ENCODE measurements around the gene VGLL4.
"Not testable (repeated sequence)": the region's sequence is repeated elsewhere in the genome, so short reads cannot be mapped to it uniquely, and the experiment has no call there.

The VGLL4 gene

GRCh38 chr3:11604139-11604892 is 39.4 kb downstream of the VGLL4 start:
- DNase-seq = no peak

GRCh38 chr3:11603628-11604027 is 40.1 kb downstream of the VGLL4 start:
- DNase-seq = no peak

- no peak for DNase-seq
Measured at GRCh38 chr3:11602886-11603527, 40.7 kb downstream of the VGLL4 start.

GRCh38 chr3:11602239-11602840 is 41.4 kb downstream of the VGLL4 start:
- no peak for DNase-seq

DNA sequence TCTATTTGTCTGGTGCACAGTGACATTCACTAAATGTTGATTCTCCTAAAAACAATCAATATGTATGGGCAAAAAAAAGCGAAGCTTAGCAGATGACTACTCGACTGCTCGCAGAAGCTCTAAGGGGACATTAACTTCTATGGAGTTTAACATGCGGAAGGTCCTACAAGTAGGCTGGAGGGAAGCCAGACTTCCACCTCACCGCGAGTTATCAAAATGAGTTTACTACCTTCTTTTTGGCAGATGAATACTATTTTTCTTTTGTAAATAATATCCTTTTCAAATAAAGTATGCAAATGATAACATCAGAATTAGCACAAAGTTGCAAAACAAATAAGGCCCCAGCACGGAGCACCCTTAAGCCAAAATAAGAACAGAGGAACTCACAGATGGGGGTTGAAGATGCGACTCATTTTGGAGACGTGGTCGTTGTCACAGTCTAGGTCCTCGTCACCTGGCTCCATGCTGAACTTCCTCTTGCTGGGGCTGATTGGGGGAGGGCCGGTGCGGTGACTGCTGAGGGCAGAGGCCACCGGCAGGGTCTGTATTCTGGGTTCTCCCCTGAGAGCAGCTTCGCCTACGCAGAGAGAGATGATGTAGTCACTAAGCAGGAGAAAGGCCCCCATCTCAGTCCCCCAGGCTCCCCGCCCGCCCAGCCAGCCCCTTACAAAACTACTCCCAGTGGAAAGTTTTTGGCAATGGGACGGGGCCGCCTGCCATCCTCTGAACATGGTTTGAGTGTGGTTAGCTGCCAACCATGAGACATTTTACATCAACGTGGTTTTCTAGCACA is 42.1 kb downstream of the VGLL4 start:
- DNase-seq = peak; percentile 61

GRCh38 chr3:11600501-11601282 is 43.0 kb downstream of the VGLL4 start:
- no peak for DNase-seq

GRCh38 chr3:11596387-11596786 is 47.3 kb downstream of the VGLL4 start:
- no peak for DNase-seq

DNA sequence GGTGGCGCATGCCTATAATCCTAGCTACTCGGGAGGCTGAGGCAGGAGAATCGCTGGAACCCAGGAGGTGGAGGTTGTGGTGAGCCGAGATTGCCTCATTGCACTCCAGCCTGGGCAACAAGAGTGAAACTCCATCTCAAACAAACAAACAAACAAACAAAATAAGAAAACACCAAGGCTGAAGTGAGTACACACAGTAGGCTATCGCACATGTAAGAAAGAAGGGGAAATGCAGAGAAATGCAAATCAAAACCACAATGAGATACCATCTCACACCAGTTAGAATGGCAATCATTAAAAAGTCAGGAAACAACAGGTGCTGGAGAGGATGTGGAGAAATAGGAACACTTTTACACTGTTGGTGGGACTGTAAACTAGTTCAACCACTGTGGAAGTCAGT is 48.7 kb downstream of the VGLL4 start:
- DNase-seq = not testable (repeated sequence)

DNA sequence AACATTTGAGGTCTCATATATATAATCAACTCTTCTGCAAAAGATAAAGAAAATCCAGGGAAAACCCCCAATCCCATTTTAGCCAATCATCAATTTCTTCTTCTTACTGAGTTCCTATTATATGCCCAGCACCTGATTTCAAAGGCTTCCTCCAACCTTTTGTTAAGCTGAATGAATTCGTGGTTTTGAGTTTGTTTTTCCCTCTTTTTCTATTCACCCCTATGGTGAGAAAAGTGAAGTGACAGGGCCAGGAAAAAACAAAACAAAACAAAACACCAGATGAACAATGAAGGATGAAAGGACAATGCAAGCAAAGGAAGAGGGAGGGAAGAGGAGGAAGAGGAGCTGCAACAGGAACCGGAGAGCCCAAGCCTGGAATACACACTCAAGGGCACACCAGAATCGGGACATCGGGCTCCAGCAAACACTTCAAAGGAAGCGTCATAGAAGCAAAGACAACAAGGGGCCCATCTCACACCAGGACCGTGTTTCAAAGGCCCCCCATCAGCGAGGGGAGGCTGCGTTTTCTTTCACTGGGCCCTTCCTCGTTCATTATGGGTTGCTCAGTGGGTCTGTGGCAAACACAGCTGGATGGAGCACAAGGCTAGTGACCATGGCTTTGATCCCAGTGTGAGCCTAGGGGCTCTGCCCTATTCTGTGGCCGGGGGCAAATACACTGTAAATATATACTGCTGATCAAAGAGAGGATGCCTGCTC is 50.2 kb downstream of the VGLL4 start:
- no peak for DNase-seq

DNA sequence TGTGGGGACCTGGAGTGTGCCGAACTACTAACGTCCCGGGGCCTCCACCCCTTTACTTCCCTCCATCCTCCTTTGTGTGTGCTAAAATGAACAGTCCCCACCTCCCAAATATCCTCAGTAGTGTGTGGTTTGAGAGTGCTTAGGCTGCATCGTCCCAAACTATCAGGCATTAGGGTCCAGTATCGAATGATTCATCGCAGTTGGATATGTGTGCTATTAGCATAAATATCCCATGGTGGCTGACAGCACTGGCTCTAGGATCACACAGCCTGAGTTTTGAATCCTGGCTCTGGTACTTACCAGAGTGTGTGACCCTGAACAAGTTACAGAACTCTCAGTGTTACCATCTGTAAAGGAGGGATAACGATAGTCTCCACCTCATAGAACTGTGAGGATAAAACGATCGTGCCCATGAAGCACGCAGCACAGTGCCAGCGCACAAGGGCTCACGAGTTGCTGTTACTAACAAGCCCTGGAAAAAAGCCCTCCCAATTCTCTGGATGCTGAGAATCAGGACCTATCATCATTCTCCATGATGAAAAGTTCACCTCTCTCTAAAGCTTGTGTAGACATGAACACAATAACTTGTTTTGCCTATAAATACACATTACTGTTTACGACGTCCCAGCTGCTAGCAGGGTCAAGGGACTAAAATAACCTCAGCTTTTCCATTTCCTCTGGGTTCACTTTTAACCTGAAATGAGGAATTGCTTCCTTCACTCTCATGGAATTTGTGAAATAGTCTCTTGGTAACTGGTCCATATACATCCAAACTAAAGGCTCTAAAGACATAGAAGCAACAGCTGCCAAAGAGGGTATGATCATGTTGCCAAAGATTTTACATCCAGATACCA is 51.0 kb downstream of the VGLL4 start:
- no peak for DNase-seq

DNA sequence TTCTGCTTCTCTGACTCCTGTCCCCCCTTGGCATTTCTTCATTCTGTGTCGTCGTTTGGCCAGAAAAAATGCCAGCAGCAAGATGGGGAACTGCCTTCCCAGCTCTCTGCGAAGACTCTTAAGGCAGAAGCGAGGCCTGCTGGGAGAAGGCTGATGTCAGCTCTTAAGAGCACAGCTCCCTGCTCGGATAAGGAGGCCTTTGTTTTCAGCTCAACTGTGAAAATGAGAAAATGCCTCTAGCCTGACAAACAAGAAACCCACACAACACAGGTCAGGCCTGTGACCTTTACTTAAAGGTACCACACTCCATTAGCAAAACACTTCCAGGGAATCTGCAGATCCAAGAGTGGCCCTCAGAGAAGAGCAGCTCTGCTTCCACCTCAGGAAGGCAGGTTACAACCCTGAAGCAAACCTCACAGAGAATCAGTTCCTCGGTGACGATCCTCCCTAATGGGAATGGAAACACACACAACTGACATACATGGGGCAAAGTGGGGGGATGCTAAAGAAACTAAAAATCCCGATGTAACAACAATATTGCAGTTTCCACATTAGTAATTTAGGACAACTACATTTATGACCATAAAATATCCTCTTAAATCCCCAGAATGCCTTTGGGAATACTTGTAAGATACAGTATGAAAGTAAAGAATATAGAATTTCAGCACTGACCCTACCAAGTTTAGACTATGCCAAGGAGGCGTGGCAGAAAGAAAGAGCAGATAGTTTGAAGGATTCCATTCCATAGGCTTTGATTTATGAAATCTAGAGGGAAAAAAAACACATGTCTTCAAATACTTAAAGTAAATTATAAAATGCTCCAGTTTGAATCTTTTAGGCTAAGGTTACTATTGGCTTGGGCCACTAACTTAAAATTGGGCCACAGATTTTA is 52.1 kb downstream of the VGLL4 start:
- DNase-seq = no peak

DNA sequence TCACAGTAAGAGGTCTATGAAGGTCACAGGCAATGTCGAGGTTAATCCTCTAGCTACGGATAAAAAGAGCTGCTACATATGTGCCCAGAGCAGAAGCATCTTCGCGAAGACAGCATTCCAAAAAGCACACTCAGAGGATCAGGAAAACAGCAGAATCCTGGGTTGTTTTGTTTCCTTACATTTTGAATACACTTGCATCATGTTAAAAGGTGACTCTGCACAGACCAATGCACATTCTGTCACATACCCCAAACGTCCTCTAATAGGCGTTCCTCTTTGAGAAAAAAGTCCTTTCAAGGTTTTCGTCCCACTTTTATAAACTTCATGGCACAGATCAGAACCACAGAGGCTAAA is 52.7 kb downstream of the VGLL4 start:
- DNase-seq = no peak

- no peak for DNase-seq
Measured at GRCh38 chr3:11589706-11590105, 54.0 kb downstream of the VGLL4 start.

GRCh38 chr3:11588755-11589154 is 55.0 kb downstream of the VGLL4 start:
- no peak for DNase-seq

DNA sequence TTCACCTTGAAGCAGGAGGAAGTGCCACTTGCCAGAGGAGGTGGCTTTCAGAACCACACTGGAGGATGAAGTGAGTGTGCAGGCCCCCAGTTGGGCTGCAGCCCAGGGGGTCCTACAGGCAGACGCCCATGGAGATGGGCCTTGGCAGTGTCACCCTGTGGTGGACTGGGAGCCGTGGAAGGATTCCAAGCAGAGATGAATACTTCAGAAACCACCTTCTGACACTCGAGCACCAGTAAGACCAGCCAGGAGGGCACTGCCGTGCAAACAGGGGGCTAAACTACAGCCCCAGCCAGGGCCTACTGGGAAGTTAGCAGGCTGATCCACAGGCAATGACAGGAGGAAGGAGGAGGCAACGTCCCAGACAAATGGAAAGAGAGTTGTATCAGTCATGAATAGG is 55.4 kb downstream of the VGLL4 start:
- no peak for DNase-seq

DNA sequence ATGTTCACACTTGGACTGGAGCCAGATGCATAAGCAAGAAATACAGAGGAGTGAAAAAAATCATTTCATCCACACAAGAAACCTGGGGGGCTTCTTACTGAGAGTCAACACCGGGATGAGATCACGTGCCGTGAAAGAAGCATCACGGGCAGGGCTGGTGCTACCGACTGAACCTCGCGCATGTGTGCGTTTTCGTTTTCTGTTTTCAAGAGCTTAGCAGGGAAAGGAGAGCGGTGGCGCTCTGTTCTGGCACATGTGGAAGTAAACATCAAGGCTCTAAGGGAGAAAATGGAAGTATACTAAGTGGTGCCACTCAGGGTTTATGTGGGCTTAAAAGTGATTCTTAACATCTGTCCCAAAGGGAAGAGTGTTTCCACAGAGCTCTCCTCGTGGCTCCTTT is 55.9 kb downstream of the VGLL4 start:
- DNase-seq = no peak

DNA sequence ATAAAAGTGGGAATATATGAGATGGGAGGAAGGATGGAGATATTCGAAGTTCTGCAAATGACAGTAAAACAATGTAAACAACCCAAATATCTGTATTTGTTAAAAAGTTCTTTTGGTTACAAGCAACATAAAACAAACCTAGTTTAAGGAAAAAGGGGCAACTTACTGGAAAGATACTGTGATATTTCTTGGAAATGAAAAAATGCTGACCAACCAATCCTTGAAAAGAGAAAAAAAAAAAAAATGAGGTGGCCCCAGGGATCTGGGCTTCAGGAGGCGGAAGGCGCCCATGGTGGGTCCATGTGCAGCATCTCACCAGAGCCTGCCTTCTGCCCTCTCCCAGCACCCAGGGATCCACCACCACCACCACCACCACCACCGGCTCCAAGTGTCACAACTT is 59.1 kb downstream of the VGLL4 start:
- DNase-seq = no peak

DNA sequence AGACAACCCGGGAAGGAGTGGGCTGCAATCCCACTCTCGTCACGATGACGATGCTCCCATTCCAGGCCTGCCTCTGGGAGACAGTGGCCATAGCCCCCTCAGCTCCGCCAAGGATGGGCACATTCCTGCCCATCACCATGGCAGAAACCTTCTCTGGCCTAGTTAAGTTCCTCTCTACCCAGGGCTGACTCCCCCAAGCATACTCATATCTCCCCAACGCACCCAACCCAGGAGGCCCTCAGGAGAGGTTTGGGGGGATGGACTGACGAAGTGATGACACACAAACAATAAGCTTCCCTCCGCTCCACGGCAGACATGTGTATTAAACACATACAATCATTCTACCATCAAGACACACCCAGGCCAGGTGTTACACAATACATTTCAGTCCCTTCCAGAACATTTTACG is 60.1 kb downstream of the VGLL4 start:
- DNase-seq = no peak

DNA sequence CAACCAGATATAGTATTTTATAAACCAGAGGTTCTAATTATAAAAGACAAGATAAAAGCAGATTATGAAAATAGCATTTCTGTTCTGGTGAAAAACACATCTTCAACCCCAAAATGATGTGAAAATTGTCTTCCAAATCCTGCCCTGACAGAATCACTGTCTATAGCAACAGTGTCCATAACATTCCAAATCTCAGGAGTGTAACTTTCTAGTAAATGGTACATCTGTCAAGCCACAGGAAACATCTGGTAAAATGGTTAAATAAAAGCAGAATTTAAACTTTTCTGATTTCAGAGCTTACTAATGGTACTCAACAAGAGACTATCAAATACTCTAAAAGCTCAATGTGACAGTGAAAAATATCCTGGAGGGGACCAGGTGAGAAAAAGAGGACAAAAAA is 60.5 kb downstream of the VGLL4 start:
- DNase-seq = no peak
